Type B pancreatic cell (in vitro differentiated cells): ENCODE measurements around the gene MSI2. TPM values are rescaled to one million over a fixed set of nuclear protein-coding genes. Genes with fewer than 3 reads are reported as not detected.

Source experiments
- DNase-seq: peaks from one replicate; pipeline ENCODE4 v3.0.0; 2021; ENCODE audit warnings: mixed read lengths; ENCODE audit not compliant: unreplicated experiment; ENCODE audit errors: extremely low spot score
- H3K27ac Mint-ChIP-seq: 2 replicates; pipeline ENCODE4 v1.8.0; 2021; ENCODE audit warnings: mild to moderate bottlenecking, mixed read lengths
- H3K27me3 Mint-ChIP-seq: 2 replicates; pipeline ENCODE4 v1.8.0; 2021; ENCODE audit warnings: mixed read lengths
- H3K36me3 Mint-ChIP-seq: 2 replicates; pipeline ENCODE4 v1.8.0; 2021; ENCODE audit warnings: mixed read lengths
- H3K4me1 Mint-ChIP-seq: one replicate; pipeline ENCODE4 v1.8.0; 2021; ENCODE audit warnings: mixed read lengths; ENCODE audit not compliant: unreplicated experiment
- H3K4me3 Mint-ChIP-seq: 2 replicates; pipeline ENCODE4 v1.8.0; 2021; ENCODE audit warnings: mild to moderate bottlenecking, mixed read lengths
- H3K9me3 Mint-ChIP-seq: 2 replicates; pipeline ENCODE4 v1.8.0; 2021; ENCODE audit warnings: mixed read lengths
- CTCF ChIP-seq: fragments of 200-600 bp; sonication (generic); conservative IDR thresholded peaks from 2 replicates; pipeline ENCODE4 v1.5.0; 2021; ENCODE audit warnings: antibody characterized with exemption, mild to moderate bottlenecking
- total RNA-seq: library from RNA; stranded (reverse); gene quantifications from 2 replicates; pipeline ENCODE4 v1.2.1, GENCODE V29; 2021; ENCODE audit warnings: low replicate concordance

MSI2 gene
- total RNA-seq, 1 donor from 2014 or later: 158 TPM

DNA sequence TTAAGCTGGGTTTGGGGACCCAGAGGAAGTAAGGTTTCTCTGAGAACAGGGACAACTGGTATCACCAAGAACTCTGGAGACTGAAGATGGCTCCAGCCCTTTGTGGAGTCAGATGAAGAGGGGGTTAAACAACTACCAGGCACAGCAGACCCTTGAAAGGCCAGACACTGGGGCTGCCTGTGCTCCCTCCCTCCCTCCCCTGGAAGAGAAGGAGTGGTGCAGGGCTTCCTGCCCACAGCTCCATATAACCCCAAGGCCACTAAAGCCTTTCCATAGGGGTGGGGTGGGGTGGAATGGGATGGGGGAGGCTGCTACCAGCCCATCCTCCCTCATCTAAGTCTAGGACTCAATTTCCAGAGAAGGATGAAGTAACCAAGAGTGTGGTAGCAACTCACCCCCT lies 422.1 kb downstream of the MSI2 start:
- no peak for TF ChIP-seq CTCF
- no peak for DNase-seq
- Mint-ChIP-seq H3K27ac (no peak overlapping the region), H3K9me3 (no peaks in the 10 kb centered on the region), H3K4me3 (no peak overlapping the region), H3K36me3 (peaks cover 16% of the 10 kb centered on the region), H3K27me3 (no peaks in the 10 kb centered on the region), H3K4me1 (no peaks in the 10 kb centered on the region)

DNA sequence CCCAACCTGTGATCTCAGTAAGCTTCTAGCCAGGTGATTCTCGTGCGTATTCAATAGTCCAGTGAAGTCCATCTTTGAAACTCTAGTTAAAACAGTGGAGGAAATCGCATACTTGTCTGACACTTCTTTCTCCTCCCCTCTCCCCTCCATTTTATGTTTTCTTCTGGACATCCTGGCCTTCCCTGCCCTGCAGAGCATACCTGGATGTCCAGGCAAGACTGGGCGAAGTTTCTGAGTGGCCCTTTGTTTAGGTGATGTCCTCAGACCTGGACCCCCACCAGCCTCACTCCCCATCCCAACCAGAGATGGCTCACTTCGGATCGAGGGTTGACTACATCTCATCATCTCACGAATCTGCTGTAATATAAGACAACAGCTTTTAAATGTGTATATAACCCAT lies 423.0 kb downstream of the MSI2 start:
- H3K9me3 Mint-ChIP-seq: no peaks in the 10 kb centered on the region
- TF ChIP-seq CTCF: no peak
- H3K36me3 Mint-ChIP-seq: peaks cover 19% of the 10 kb centered on the region
- H3K4me3 Mint-ChIP-seq: no peak overlapping the region
- no peaks in the 10 kb centered on the region for H3K4me1 Mint-ChIP-seq
- DNase-seq: peak; percentile 44
- H3K27me3 Mint-ChIP-seq: no peaks in the 10 kb centered on the region
- H3K27ac Mint-ChIP-seq: no peak overlapping the region

DNA sequence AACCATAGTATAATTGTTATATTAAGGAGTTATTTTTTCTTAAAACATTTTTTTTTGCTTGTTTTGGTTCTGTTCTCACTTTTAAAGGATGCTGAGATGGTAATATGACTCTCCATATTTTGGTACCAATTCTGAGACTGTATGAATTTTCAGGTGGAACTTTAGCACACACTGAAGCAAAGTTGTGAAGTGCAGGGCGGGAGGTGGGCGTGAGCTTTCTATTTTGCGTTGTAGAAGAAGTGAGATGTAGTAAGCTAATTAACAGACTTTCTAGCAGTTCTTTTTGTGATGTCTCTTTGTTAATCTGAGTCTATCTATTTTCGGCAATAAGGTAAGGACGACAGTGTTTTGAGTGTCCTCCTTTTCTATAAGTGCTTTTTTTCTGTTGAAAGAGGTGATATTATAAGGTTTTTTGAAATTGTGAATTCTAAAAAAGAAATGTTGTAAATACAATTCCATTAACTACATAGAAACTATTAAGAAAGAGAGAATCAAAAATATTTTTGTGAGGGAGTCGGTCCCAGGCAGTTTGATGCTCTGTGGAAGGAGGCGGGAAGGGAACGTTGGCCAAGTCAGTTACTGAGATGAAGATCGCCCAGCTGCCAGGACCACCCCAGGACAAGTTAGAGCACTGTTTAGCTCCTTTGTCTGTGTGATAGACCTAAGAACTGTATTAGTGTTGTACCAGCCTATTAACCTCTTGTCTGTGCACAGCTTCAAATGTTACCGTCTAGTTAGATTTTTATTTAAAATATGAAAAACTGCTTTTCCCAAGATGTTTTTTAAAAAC lies 423.8 kb downstream of the MSI2 start:
- Mint-ChIP-seq H3K36me3 (peaks cover 17% of the 10 kb centered on the region), H3K9me3 (no peaks in the 10 kb centered on the region), H3K27me3 (no peaks in the 10 kb centered on the region), H3K27ac (no peak overlapping the region), H3K4me3 (no peak overlapping the region), H3K4me1 (no peaks in the 10 kb centered on the region)
- no peak for TF ChIP-seq CTCF
- DNase-seq: peak; percentile 32

DNA sequence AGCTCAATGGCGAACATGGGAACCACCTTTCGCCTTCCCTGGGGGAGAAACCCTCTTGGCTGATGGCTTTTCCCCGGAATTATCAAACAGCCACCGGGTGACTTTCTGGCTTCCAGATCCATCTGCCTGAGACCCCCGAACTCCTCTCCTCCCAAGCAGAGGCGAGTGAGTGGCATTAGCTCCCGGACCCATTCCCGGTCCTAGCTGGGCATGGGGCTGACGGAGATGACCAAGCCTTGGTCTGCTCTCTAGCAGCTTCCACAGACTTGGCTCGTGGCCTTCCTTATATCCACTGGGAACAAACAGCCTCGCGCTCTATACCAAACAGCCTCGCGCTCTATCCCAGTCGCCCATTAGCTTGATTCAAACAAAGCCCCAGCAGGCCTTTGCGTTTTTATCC lies 426.4 kb downstream of the MSI2 start:
- Mint-ChIP-seq H3K4me3 (no peak overlapping the region), H3K36me3 (peaks cover 13% of the 10 kb centered on the region), H3K27me3 (no peaks in the 10 kb centered on the region), H3K4me1 (no peaks in the 10 kb centered on the region), H3K9me3 (no peaks in the 10 kb centered on the region), H3K27ac (no peak overlapping the region)
- no peak for TF ChIP-seq CTCF
- DNase-seq: peak; percentile 43

- Mint-ChIP-seq H3K27me3 (no peaks in the 10 kb centered on the region), H3K4me1 (no peaks in the 10 kb centered on the region), H3K27ac (no peak overlapping the region), H3K9me3 (no peaks in the 10 kb centered on the region), H3K36me3 (peaks cover 13% of the 10 kb centered on the region), H3K4me3 (no peak overlapping the region)
- peak; percentile 48 for DNase-seq
- TF ChIP-seq CTCF: no peak
Measured at GRCh38 chr17:57684711-57685498, 428.6 kb downstream of the MSI2 start.
